NOMO-1 (cell line): ENCODE measurements around the gene SETD5.
"Not testable (repeated sequence)": the region's sequence is repeated elsewhere in the genome, so short reads cannot be mapped to it uniquely, and the experiment has no call there.

Experiments used
- DNase-seq, 2 experiments: peaks; one replicate each; lab custom pipeline; 2025; ENCODE audit not compliant: unreplicated experiment in 2 of 2; lab: John Stamatoyannopoulos, UW

Gene SETD5

DNA sequence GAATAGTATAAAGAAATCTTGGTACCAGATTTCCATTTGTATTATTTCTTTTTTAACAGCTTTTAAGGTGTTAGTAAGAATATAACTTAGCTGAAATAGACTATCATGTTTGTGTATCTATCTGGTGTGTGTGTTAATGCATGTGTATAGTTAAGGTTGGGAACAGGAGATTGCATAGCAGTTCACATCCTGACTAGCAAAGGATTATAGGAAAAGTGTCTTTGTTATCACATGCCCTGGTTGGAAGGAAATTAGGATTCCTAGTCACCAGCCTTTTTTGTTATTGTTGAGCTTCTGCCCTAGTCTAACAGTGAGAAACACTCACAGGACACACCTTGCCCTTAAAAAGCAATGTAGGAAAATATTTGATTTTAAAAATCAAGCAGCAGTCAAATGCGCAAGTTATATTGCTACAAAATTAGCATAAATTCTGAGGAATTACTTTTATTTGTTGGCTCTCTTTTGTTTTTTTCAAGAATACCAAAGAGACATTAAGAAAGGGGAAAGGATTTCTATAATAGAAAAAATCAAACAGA is 58.2 kb downstream of the SETD5 start:
- no peak for DNase-seq

DNA sequence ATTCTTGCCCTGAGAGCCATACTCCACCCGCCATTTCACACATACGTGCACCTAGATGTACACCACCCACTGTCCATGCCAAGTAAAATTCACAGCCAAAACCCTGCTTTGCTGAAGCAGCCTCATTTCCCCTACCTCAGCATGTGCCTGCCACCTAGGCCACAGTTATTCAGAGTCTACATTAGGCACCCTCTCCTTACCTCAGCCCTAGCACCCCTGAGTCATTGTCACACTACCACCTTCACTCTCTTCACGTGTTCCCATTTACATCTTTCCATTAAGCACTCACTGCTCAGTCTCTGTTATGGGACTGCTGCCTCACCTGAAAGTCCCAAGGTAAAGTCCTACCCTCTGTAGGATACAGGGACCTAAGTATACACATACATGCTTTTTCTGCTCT is 70.0 kb downstream of the SETD5 start:
- DNase-seq = no peak

DNA sequence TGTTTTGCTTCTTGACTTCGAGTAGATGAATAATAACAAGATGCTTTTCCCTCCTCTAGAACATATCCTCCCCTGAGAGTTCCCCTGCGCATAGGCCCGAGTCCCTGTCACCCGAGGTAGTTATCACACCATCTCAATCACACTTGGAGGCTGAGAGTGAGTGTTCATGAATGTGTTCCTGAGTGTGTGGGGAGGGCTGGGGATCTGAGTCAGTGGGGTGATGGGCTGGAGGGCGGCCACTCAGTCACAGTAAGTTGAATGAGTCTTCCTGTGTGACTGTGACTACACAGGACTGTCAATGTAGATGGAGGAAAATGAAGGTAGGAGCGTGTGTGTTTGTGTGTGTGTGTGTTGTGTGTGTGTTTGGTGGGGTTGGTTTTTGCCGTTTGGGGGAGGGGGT is 71.0 kb downstream of the SETD5 start:
- no peak for DNase-seq

DNA sequence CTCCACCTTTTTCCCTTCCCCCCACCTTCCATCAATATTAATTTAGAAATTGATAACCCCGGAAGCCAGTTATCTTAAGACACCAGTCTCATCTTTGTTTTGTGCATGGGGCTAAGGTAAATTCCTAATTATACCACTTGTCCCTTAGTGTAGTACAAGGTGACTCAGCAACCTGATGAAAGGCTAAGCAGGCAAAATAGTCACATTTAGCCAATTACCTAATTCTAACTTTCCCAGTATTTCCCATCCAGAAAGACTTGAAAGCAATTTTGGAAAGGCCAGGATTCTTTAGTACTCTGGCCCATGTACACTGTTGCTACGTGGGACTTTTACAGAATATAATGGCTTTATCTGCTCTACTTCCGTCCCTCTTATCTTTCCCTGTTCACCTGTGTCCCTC is 72.6 kb downstream of the SETD5 start:
- DNase-seq = no peak

DNA sequence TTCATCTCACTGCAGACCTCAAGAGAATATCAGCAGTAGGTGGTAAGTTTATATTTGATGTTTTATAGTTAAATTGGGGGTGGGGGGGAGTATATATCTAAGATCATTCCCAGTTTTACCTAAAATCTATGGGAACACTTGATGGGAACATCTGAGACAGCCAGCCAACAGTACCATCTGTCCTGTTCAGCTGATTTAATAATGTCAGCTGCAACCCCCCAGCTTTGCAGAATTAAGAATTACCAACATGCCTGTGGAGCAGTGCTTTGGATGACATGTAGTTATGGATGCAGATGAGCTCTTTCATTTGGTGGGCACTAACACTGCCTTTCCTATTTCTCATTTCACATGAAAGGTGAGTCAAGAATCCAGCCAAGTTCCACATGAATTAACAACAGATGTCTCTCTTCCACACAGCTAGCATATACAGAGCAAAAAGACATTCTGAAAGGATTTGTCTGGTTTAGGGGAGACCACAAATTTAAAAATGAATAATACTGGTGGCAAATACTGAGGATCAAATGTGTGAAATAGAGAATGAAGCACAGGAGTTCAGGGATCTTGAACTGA is 76.2 kb downstream of the SETD5 start:
- no peak for DNase-seq

DNA sequence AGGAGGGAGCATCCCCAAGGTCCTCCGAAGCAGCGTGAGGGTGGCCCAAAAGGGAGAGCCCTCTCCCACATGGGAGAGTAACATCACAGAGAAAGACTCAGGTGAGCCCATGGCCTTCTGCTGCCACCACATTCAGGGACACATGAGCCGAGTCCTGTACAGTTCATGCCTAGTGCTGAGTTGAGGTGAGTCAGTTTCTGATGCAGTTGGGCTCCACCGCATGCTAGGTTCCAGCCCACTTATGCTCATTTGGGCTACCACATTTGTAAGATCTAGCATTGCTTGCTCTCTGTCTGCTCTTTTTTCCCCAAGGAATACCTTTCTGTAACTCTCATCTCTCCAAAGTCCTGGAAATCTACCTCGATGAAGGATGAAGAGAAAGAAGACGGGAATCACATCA is 77.1 kb downstream of the SETD5 start:
- no peak for DNase-seq

DNA sequence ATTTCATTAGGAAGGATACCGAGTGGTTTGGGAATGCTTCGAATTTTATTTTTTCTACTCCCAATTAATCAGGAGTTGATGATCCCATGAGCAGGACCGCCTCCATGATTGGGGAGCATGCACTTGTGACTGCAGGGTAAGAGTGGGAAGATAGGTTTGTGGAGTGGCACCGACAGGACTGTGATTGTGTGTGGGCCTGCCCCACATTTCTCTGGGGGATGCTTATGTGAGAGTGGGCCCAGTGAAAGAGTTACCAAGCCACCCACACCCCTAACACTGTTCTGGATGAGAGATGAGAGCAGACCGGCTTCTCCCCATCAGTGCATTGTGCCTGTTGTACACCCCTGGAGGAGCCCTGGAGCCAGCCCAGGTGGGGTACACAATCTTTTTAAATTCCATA is 79.5 kb downstream of the SETD5 start:
- DNase-seq = no peak

DNA sequence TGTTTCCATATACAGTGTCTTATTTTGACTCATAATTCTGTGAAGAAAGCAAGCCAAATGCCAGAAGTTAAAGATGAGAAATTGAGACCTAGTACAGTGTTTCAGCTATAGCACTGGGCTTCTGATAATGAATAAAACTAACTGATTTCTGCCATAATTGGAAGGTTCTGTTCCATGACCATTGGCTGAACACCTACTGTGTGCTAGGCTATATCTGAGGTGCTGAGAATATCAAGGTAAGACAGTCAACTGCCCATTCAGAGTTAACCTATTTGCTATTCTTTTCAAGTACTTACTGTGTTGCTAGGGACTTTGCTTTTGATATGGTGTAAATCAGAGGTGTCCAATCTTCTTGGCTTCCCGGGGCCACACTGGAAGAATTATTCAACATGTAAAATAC is 82.8 kb downstream of the SETD5 start:
- no peak for DNase-seq

DNA sequence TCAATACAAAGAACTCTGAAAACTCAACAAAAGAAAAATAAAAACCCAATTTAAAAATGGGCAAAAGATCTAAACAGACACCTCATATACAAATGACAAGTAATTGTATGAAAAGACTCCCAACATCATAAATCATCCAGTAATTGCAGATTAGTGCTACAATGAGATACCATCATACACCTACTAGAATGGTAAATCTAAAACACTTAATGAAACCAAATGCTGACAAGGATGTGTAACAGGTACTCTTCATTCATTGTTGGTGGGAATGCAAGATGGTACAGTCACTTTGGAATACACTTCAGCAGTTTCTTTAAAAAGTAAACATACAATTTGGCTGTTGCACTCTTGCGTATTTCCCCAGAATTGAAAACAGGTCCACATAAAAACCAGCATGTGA is 87.8 kb downstream of the SETD5 start:
- no peak for DNase-seq

DNA sequence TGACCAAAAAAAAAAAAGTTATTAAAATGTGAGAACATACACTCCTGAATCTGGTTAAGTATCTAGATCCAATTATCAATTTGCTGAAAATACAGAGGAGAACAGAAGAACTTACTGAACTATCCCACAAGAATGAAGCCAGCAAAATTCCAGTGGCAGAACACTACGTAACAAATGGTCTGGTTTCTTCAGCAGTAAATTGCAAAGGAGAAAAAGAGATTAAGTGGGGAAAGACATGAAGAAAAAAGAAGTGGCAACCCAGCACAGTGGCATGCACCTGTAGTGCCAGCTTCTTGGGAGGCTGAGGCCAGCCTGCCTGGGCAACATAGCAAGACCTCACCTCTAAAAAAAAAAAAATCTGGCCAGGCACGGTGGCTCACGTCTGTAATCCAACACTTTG is 94.1 kb downstream of the SETD5 start:
- DNase-seq = no peak

DNA sequence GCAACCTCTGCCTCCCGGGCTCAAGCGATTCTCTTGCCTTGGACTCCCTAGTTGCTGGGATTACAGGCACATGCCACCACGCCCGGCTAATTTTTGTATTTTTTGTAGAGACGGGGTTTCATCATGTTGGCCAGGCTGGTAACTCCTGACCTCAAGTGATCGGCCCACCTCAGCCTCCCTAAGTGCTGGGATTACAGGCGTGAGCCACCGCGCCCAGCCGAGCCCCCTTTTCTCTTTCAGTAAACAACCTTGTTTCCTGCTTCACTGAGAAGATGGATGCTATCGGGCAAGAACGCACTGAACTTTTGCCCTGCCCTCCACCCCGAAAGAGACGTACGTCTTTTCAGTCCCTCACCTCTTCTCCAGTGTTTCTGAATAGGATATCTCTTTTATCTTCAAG is 96.6 kb downstream of the SETD5 start:
- not testable (repeated sequence) for DNase-seq

DNA sequence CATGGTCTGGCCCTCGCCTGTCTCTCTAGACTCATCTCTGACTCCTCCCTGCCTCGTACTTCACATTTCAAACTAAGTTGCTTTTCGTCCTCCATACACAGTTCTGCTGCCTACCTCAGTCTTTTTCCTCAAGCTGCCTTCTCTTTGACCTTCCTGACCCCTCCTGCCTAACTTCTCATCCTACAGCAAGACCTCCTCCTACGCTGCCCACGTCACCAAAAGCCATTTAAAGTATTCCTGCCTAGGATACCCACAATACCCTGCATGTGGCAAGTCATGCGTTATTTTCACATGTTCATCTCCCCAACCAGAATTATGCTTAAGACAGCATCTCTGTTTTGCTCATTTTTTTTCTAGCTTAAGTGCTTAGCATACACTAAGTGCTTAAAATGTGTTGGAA is 99.5 kb downstream of the SETD5 start:
- no peak for DNase-seq

DNA sequence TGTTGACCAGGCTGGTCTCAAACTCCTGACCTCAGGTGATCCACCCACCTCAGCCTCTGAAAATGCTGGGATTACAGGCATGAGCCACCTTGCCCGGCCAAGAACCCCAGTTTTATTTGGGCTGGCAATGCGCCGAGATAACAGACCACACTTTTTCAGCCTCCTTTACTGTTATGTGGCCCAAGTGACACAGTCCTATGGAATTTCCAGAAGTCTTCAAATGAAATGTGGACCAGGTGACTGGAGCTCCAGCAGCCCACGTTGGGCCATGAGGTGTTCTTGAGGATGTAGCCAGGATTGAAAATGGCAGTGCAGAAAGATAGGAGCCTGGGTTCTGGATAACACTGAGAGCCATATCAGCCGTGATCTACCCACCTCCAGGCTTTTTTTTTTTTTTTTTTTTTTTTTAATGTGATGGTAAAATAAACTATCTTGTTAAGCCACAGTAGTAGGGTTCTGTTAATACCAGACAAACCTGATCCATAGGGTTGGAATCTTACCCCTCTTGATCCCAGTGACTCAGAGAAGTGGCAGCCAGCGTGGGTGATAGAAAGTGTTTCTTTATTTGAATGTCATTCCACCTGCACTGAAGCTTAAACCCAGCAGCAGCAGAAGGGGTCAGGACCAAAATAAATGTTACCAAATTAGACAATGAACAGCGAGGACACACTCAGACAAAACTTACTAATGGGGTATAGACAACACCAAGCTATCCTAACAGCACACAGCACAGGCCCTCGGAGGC is 100.6 kb downstream of the SETD5 start:
- DNase-seq = no peak

DNA sequence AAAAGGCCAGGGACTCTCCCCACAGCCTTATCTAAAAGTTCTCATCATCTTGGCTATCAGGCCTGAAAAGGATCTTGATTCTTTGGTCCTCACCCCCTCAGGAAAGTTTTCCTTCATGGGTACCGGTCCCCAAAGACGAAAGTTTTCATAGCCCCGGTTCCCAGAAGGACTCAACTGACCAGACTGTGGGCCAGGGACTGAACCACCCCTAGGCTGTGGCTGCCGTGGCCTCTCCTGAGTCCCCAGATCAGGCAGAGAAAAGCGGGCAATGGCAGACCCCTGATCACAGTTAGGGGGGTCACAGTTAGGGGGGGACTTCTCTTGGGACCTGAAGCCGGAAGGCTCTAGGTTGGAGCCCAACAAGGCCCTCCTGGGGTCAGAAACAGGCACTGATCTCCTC is 101.4 kb downstream of the SETD5 start:
- no peak for DNase-seq

DNA sequence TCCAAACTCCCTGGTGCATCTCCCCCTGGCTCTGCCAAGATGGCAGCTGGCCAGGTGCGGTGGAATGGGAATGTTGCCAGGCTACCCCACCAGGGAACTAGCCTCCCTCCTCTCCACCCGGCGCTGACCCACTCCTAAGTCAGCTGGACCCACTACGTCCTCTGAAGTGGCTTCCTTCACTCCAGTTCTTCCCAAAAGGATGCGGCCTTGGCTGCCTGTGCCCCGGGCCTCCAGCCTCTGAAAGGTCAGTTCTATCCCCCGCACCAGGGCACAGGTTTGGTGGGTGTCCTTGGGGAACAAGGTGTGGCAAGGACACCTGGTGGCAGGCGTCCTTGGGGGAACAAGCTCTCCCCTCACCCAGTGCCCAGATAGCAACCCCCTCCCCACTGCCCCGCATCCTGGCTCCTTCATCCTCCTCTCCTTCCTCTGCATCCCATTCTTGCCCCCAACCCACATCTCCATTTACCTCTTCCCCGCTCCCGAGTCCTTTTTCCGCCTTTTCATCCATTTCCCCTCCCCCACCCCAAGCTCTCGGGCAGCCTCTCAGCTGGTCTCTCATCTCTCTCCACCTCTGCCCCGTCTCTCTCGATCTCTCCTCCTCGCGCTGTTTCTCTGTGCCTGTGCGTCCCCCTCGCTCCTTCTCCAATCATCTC is 102.2 kb downstream of the SETD5 start:
- no peak for DNase-seq

DNA sequence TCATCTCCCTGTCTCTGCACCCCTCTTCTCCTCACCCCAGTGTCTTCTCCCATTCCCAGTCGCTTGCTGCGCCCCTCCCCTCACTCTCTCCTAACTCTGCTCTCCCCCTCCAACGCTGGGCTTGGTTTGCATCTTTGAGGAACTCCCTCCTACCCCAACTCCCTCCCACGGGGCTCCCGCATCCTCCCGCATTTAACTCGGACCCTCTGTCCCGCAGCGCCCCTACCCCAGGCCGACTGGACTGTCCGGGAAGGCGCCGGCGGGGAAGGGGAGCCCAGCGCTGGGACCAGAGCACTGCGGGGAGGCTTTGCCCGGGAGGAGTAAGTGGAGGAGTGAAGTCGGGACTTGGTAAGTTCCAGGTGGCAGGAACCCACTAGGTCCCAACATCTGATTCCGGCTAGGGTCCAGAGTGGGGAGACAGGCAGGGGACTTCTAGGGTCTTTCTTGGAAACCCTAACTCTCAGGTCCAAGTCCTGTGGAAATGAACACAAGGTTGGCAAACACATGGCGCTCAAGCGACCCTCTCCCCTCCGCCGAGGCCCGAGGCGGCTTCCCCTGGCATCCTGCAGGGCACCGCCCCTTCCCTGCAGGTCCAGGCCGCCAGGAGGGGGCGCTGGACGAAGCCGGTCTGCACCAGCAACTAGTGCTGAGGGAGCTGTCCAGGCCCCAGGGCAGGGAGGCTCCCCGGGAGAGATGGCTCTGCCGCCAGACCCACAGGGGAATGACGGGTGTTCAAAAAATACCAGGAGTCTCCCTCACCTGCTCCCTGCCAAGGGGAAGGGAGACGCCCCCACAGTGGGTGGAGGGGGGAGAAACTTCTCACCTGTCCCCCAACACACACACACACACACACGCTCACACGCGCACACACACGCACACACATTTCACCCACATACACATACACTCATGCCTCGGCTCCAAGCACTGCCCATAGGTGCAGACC is 103.0 kb downstream of the SETD5 start:
- DNase-seq = peak; percentile 15 to 41

DNA sequence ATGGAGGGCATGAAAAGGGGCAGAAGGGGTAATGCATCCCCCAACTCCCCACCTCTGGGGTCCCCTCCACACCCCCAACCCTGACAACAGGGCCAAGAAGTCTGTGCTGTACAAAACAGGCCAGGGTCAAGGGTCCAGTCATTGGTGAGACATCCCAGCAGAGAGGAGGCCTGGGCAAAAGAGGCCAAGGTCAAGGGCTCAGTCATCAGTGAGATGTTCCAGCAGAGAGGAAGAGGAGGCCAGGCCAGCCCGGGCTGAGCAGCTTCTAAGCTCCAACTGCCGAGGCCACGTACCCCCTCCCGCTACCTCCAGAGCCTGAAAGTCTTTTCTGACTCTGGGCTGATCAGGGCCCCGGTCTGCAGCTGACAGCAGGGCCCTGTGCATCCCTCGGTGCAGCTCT is 103.8 kb downstream of the SETD5 start:
- no peak for DNase-seq

DNA sequence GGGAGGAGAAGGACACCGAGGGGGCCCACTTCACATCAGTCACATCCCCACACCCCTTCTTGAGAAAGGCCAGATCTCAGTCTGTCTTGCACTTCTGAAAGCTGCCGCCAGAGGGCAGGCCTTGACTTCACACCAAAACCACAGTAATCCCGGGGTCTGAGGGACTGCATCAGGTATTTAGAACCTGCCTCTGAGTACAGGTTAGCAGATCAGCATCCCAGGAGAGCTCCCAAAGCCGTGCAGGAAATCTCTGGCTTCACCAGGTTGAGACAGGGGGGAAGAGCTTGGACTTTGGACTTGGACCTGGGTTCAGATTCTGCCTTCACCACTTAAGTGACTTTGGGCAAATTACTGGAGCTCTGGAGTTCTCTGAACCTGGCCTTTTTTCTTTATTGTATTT is 105.9 kb downstream of the SETD5 start:
- DNase-seq = peak; percentile 30 to 36

DNA sequence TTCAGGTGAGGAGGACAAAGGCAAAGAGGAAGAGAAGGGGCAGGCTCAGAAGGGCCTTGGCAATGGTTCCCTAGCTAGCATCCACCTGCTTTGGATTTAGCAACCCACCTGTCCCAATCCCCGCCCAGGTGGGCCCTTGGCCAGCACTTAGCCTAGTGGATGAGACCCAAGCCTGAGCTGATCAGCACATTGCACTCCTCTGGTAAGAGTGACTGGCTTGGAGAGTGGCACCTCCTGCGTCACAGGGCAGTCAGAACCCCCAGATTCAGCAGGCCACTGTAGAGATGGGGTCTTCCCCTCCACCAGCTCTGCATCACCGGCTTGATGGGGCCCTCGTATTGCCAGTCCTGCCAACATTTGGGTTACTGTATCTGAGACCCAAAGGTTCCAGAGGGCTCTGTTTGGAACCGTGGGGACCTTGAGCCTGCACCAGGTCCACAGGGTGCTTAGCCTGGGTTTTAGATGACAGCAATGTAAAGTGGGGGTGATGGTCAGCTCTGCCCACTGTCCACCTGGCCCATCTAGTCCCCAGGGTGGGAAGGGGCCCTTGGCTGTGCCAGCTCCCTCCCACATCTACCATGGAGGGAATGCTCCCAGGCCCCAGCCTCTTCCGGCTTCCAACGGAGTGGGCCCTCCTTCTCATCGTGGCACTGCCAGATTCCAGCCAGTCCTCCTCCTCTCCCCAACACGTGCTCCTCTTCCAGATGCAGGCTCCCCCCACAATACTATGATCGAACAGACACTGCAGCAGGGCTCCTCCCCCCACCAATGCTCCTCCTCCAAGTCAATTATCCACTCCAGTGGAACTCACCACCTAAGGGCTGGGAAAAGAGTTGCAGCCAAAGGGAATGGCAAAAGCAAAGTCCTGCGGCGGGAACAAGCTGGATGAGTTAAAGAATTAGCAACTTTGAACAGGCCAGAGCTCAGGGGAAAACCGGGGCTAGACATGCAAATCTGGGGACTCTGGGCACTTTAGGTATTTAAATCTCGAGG is 110.5 kb downstream of the SETD5 start:
- DNase-seq = no peak

DNA sequence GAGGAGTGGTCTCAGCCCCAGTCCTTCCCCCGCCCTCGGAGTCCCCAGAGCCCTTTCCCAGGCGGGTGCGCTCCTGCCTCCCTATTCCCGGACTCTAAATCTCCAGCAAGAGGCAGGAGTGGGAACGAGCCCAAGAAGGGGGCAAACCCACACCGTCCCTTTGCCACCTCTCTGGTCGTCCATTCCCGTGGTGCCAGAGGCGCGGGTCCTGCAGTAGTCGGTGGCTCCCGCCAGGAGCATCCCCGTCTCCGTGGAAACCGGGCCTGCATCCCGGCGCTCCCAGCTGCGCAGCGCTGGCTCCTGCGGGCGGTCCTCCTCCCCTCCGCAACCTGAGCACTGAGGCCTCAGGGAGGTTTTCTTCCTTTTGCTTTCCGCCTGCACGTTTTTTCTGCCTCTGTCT is 111.4 kb downstream of the SETD5 start:
- no peak for DNase-seq
